GM18499 (cell line): ENCODE data around the gene EIF4ENIF1.
"Not testable (repeated sequence)": the region's sequence is repeated elsewhere in the genome, so short reads cannot be mapped to it uniquely, and the experiment has no call there.

Experiments
- ATAC-seq: cut with Tn5 transposase; IDR thresholded peaks from one replicate; pipeline ENCODE4 v1.9.1; 2021; ENCODE audit warnings: moderate number of reproducible peaks; ENCODE audit not compliant: insufficient read depth, unreplicated experiment

EIF4ENIF1 gene, protein sequence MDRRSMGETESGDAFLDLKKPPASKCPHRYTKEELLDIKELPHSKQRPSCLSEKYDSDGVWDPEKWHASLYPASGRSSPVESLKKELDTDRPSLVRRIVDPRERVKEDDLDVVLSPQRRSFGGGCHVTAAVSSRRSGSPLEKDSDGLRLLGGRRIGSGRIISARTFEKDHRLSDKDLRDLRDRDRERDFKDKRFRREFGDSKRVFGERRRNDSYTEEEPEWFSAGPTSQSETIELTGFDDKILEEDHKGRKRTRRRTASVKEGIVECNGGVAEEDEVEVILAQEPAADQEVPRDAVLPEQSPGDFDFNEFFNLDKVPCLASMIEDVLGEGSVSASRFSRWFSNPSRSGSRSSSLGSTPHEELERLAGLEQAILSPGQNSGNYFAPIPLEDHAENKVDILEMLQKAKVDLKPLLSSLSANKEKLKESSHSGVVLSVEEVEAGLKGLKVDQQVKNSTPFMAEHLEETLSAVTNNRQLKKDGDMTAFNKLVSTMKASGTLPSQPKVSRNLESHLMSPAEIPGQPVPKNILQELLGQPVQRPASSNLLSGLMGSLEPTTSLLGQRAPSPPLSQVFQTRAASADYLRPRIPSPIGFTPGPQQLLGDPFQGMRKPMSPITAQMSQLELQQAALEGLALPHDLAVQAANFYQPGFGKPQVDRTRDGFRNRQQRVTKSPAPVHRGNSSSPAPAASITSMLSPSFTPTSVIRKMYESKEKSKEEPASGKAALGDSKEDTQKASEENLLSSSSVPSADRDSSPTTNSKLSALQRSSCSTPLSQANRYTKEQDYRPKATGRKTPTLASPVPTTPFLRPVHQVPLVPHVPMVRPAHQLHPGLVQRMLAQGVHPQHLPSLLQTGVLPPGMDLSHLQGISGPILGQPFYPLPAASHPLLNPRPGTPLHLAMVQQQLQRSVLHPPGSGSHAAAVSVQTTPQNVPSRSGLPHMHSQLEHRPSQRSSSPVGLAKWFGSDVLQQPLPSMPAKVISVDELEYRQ

DNA sequence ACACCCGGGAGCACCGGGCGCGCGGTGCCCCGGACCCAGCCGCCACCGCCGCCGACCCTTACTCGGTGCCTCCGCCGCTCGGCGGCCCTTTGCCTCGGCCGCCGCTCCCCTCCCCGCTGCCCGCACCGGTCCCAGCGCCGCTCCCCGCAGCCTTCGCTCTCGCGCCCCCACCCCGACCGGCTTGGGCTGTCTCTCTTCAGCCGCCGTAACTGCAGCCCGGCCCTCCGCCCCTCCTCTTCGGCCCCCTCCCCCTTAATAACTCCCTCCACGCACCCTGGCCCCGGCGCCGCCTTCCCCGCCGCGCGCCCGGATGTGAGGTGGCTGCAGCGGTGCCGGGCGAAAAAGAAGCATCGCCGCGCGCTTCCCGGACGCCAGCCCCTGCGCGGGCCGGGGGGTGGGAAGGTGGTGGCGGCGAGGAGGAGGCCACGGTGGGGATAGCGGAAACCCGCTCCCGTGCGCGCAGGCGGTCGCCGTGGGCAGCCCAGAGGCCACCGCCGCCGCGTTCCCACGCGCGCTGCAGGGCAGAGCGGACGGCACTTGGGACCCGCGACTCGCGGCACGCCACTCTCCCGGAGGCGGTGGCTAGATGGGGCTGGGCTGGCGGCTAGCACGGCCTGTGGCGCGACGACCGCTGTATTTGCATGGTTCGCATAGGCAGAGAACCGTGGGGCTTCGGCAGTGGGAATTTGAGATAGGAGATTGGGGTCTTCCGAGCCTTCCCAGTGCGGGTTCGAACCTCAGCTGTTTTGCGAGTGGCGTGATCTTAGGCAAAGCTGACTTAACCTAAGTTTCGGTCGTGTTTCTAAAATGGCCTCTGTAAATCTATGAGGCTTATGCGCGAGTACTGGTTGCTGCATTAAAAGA lies at the start of gene EIF4ENIF1:
EIF4ENIF1 (minus strand) TSS at position 211 of the 864 bp plus-strand sequence. CDS start 1,124 bp downstream, outside the sequence.
- ATAC-seq = no peak

GRCh38 chr22:31538815-31539214 lies 49.2 kb upstream of the EIF4ENIF1 start:
- ATAC-seq = no peak

- ATAC-seq = no peak
Measured at GRCh38 chr22:31537019-31537535, 47.4 kb upstream of the EIF4ENIF1 start.

DNA sequence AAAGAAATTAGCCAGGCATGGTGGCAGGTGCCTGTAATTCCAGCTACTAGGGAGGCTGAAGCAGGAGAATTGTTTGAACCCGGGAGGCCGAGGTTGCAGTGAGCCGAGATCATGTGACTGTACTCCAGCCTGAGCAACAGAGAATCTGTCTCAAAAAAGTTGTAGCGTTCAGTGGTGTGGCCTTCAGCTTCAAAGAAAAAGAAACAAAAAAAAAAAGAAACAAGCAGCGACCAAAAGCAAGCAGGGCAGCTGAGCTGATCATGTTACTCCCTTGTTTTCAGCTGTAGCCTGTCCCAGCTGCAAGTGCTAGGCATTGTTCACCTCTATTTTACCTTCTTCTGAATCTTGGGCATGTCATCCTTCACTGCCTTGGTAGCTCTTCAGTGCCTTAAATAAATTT lies 43.7 kb upstream of the EIF4ENIF1 start:
- ATAC-seq = no peak

- no peak for ATAC-seq
Measured at GRCh38 chr22:31532060-31532459, 42.4 kb upstream of the EIF4ENIF1 start.

DNA sequence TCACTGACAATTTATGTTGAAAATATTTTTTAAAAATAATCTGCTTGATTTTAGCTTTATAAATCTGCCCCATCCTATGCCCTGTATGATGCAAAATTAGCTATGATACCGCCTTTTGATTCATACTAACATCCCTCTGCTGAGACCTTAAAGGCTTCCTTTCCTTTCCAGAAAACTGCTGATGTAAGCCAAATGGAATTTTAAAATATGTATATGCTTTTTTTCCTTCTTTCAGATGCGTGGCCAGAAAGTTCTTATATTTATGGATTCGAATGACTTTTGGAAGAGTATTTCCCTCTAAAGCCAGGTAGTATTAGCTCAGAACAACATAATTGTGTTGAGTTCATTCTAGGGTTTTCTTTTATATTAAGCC lies 41.2 kb upstream of the EIF4ENIF1 start:
- ATAC-seq = no peak

DNA sequence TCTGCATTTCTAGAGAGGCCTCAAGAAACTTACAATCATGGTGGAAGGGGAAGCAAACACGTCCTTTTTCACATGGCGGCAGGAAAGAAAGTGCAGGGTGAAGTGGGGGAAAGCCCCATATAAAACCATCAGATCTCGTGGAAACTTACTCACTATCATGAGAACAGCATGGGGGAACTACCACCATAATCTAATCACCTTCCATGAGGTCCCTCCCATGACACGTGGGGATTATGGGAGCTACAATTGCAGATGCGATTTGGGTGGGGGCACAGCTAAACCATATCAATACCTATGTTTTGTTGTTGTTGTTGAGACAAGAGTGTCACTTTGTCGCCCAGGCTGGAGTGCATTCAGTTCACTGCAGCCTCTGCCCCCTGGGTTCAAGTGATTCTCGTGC lies 36.6 kb upstream of the EIF4ENIF1 start:
- no peak for ATAC-seq

GRCh38 chr22:31524132-31524531 lies 34.5 kb upstream of the EIF4ENIF1 start:
- ATAC-seq = not testable (repeated sequence)

GRCh38 chr22:31520051-31520450 lies 30.4 kb upstream of the EIF4ENIF1 start:
- ATAC-seq = no peak

DNA sequence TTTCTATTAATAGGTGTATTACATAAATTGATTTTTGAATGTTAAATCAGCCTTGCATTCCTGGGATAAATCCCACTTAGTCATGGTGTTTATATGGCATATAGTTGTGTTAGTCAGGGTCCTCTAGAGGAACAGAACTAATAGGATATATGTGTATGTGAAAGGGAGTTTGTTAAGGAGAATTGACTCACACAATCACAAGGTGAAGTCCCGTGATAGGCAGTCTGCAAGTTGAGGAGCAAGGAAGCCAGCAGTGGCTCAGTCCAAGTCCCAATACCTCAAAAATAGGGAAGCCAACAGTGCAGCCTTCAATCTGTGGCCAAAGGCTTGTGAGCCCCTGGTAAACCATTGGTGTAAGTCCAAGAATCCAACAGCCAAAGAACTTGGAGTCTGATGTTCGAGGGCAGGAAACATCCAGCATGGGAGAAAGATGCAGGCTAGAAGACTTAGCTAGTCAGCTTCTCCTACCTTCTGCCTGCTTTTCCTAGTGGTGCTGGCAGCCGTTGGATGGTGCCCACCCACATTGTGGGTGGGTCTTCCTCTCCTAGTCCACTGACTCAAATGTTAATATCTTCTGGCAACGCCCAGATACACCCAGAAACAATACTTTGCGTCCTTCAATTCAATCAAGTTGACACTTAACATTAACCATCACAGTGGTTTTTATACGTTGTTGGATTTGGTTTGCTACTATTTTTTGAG lies 19.6 kb upstream of the EIF4ENIF1 start:
- ATAC-seq = no peak

GRCh38 chr22:31508536-31508935 lies 18.9 kb upstream of the EIF4ENIF1 start:
- no peak for ATAC-seq

GRCh38 chr22:31507517-31507916 lies 17.9 kb upstream of the EIF4ENIF1 start:
- not testable (repeated sequence) for ATAC-seq

DNA sequence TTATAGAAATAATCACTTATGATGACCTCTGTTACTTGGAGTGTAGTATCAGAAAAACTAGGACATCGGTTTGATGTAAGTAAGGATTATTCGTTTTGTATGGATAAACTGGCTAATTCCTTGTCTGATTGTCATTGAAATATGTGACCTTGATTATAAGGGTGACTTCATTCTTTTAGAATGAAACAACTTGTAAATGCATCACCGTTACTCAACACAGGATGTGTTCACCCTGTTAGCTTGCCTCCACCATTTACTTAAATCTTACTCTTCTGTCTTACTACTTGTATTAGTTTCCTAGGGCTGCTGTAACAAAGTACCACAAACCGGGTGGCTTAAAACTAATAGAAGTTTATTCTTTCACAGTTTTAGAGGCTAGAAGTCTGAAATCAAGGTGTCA lies 14.6 kb upstream of the EIF4ENIF1 start:
- no peak for ATAC-seq

GRCh38 chr22:31503211-31503964 lies 13.7 kb upstream of the EIF4ENIF1 start:
- ATAC-seq = no peak

DNA sequence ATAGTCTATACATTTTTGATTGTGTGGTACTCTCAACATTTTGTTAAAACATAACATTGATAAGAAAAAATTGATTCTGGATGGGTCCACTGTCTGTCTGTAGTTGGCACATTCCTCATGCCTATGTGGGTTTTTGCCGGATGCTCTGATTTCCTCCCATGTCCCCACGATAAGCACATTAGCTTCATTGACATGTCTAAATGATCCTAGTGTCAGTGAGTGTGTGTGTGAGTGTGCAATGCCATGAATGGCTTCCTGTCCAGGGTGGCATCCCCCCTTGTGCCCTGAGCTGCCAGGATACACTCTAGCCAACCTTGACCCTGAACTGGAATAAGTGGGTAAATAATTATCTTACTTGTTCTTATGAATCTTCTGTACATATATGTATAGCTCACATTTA lies 12.1 kb upstream of the EIF4ENIF1 start:
- no peak for ATAC-seq

DNA sequence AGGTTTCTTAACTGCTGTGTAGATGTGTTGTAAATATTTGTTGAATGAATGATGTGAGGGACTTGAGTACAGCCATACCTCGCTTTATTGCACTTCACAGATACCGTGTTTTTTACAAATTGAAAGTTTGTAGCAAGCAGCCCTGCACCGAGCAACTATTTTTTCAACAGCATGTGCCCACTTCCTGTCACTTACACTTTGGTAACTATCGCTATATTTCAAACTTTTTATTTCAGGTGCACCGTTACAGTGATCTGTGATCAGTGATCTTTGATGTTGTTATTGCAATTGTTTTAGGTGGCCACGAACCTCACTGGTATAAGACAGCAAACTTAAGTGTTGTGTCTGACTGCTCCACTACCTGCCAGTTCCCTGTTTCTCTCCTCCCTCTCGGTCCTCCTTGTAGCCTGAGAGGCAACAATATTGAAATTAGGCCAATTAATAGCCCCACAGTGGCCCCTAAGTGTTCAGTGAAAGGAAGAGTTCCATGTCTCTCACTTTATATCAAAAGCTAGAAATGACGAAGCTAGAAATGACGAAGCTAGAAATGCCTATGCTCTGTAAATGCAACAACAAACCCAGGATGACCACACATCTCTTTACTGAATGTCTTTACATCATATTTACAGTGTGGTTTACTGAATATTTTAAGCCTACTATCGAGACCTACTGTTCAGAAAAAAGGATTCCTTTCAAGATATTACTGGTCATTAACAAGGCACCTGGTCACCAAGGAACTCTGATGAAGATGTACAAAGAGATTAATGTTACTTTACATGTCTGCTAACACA lies 7.7 kb upstream of the EIF4ENIF1 start:
- ATAC-seq = no peak

DNA sequence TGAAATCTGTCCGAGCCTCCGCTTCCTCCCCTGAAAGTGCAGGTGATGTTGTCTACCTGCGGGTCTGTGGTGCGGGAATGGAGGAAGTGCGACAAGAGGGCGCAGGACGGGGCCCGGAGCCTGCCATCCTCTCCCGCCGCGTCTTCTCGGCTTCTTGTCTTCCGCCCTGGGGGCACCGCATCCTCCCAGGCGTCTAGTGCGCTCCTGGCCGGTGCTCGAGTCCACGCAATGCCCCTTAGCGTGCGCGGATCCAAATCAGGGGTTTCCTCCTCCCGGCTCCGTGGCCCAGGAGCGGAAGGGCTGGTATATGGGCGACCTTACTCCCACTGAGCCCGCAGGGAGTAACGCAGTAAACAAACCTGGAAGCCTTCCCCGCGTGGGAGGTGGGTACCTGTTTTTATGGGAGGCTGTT lies 7.1 kb upstream of the EIF4ENIF1 start:
- ATAC-seq = no peak
